GM10847 (cell line): ENCODE measurements around the gene ADGRL3.

ENCODE experiments used
- POLR2A ChIP-seq: IDR thresholded peaks from 2 replicates; pipeline ENCODE4 v1.6.1; 2011; ENCODE audit not compliant: insufficient read length; ENCODE audit errors: extremely low read depth

ADGRL3 gene

GRCh38 chr4:61201561-61201960, 1.4 kb downstream of the ADGRL3 start:
- TF ChIP-seq POLR2A = no peak

GRCh38 chr4:61201961-61202637, 2.0 kb downstream of the ADGRL3 start:
- TF ChIP-seq POLR2A = no peak

GRCh38 chr4:61202638-61203435, 2.7 kb downstream of the ADGRL3 start:
- TF ChIP-seq POLR2A = no peak

GRCh38 chr4:61203436-61203790, 3.3 kb downstream of the ADGRL3 start:
- no peak for TF ChIP-seq POLR2A

- no peak for TF ChIP-seq POLR2A
Observed at GRCh38 chr4:61204353-61205060, 4.4 kb downstream of the ADGRL3 start.

- TF ChIP-seq POLR2A = no peak
Observed at GRCh38 chr4:61205066-61205465, 4.9 kb downstream of the ADGRL3 start.

- no peak for TF ChIP-seq POLR2A
Observed at GRCh38 chr4:61210186-61210939, 10.2 kb downstream of the ADGRL3 start.

GRCh38 chr4:61211781-61212180, 11.7 kb downstream of the ADGRL3 start:
- no peak for TF ChIP-seq POLR2A

- TF ChIP-seq POLR2A = no peak
Observed at GRCh38 chr4:61212788-61213187, 12.7 kb downstream of the ADGRL3 start.

GRCh38 chr4:61214680-61215079, 14.6 kb downstream of the ADGRL3 start:
- no peak for TF ChIP-seq POLR2A

- no peak for TF ChIP-seq POLR2A
Observed at GRCh38 chr4:61217222-61217621, 17.1 kb downstream of the ADGRL3 start.

- no peak for TF ChIP-seq POLR2A
Observed at GRCh38 chr4:61220556-61220955, 20.4 kb downstream of the ADGRL3 start.

GRCh38 chr4:61223385-61223784, 23.3 kb downstream of the ADGRL3 start:
- TF ChIP-seq POLR2A = no peak

GRCh38 chr4:61224573-61224972, 24.4 kb downstream of the ADGRL3 start:
- no peak for TF ChIP-seq POLR2A

- no peak for TF ChIP-seq POLR2A
Observed at GRCh38 chr4:61225656-61226055, 25.5 kb downstream of the ADGRL3 start.
